Right ventricle myocardium superior (tissue), 1 donor: ENCODE results near the gene ABCG2. TPM values are rescaled to one million over a fixed set of nuclear protein-coding genes. Genes with fewer than 3 reads are reported as not detected.
A peak's percentile ranks its signal among the peaks of the same experiment; 100 is the strongest.

Experiments used
- ATAC-seq: fragments of 200-7000 bp; cut with Tn5 transposase; one replicate; pipeline ENCODE4 v1.9.1; 2020; ENCODE audit warnings: mild to moderate bottlenecking; ENCODE audit not compliant: poor library complexity
- DNase-seq: peaks from one replicate; pipeline ENCODE4 v3.0.0-alpha.2; 2020
- intact Hi-C: fragments of 100-400 bp; cut with DNase I; formaldehyde crosslinking; loops from one replicate; pipeline ENCODE4 v1.11.2; 2022
- long read RNA-seq: library from polyadenylated mRNA; unstranded; transcript quantifications from one replicate; pipeline ENCODE4 v2.0.0, GENCODE V29; 2021
- total RNA-seq: library from RNA; stranded (reverse); fragmentation: NEBNext Ultra II Directional; extraction: Animal tissue kit (Norgen Biotek cat#: 25700); gene quantifications from one replicate; pipeline ENCODE4 v1.2.1, GENCODE V29; 2021
- donor health status: DM: no; HTN: yes; CAD: no; lungs with severe emphysema.

Gene ABCG2
- total RNA-seq = 0.75 TPM
- long read RNA-seq, partial matches to known transcripts = 1 of 1 reads
- long read RNA-seq, other reads (novel, unspliced or antisense) = 0 of 1 reads

GRCh38 chr4:88158489-88159228, at the start of gene ABCG2:
Gene ABCG2, minus strand, starts transcription at chr4:88158639. Its CDS starts 18,644 bp downstream, at chr4:88139995.
- peak; percentile 67 for ATAC-seq
- DNase-seq = peak; percentile 38
- intact Hi-C loops = no loop called here

GRCh38 chr4:88208156-88208555, 49.7 kb upstream of the ABCG2 start:
- DNase-seq (no peak), ATAC-seq (no peak)
- intact Hi-C loops = loop anchor here (10.0 kb wide), 1 partner anchor 523 kb away; no protein-coding TSS in a partner anchor

- ATAC-seq = no peak
- intact Hi-C loops = loop anchor here (10.0 kb wide), 1 partner anchor 522 kb away; no protein-coding TSS in a partner anchor
- DNase-seq = no peak
Measured at GRCh38 chr4:88207171-88207570, 48.7 kb upstream of the ABCG2 start.

- DNase-seq (no peak), ATAC-seq (no peak)
- intact Hi-C loops = loop anchor here (10.0 kb wide), 1 partner anchor 520 kb away; no protein-coding TSS in a partner anchor
Measured at GRCh38 chr4:88204882-88205281, 46.4 kb upstream of the ABCG2 start.

GRCh38 chr4:88202443-88202842, 44.0 kb upstream of the ABCG2 start:
- no peak for ATAC-seq
- intact Hi-C loops = loop anchor here (10.0 kb wide), 1 partner anchor 518 kb away; no protein-coding TSS in a partner anchor
- no peak for DNase-seq

GRCh38 chr4:88200186-88200585, 41.7 kb upstream of the ABCG2 start:
- ATAC-seq (no peak), DNase-seq (no peak)
- intact Hi-C loops = loop anchor here (10.0 kb wide), 1 partner anchor 515 kb away; no protein-coding TSS in a partner anchor

GRCh38 chr4:88196523-88197185, 38.2 kb upstream of the ABCG2 start:
- DNase-seq = no peak
- intact Hi-C loops = no loop called here
- no peak for ATAC-seq

- DNase-seq (no peak), ATAC-seq (no peak)
- intact Hi-C loops = no loop called here
Measured at GRCh38 chr4:88196013-88196365, 37.5 kb upstream of the ABCG2 start.

GRCh38 chr4:88195328-88196012, 37.0 kb upstream of the ABCG2 start:
- intact Hi-C loops = no loop called here
- no peak for DNase-seq
- ATAC-seq = no peak

GRCh38 chr4:88191404-88191803, 33.0 kb upstream of the ABCG2 start:
- intact Hi-C loops = no loop called here
- DNase-seq (no peak), ATAC-seq (no peak)

GRCh38 chr4:88189881-88190585, 31.6 kb upstream of the ABCG2 start:
- ATAC-seq (no peak), DNase-seq (no peak)
- intact Hi-C loops = no loop called here

GRCh38 chr4:88189418-88189738, 30.9 kb upstream of the ABCG2 start:
- ATAC-seq (no peak), DNase-seq (no peak)
- intact Hi-C loops = no loop called here

- DNase-seq (no peak), ATAC-seq (no peak)
- intact Hi-C loops = no loop called here
Measured at GRCh38 chr4:88188738-88189417, 30.4 kb upstream of the ABCG2 start.

- intact Hi-C loops = no loop called here
- no peak for ATAC-seq
- DNase-seq = no peak
Measured at GRCh38 chr4:88187766-88188165, 29.3 kb upstream of the ABCG2 start.

- DNase-seq (no peak), ATAC-seq (no peak)
- intact Hi-C loops = no loop called here
Measured at GRCh38 chr4:88185906-88186305, 27.5 kb upstream of the ABCG2 start.

GRCh38 chr4:88179261-88179660, 20.8 kb upstream of the ABCG2 start:
- intact Hi-C loops = no loop called here
- DNase-seq (no peak), ATAC-seq (no peak)

- ATAC-seq (no peak), DNase-seq (no peak)
- intact Hi-C loops = no loop called here
Measured at GRCh38 chr4:88178626-88179231, 20.3 kb upstream of the ABCG2 start.

- intact Hi-C loops = no loop called here
- DNase-seq = no peak
- ATAC-seq = peak; percentile 58
Measured at GRCh38 chr4:88177983-88178625, 19.7 kb upstream of the ABCG2 start.
